HG03108 (cell line): ENCODE data around the gene SMPDL3B.

Experiments used
- ATAC-seq: cut with Tn5 transposase; IDR thresholded peaks from one replicate; pipeline ENCODE4 v1.9.1; 2021; ENCODE audit warnings: moderate library complexity; ENCODE audit not compliant: unreplicated experiment

Gene SMPDL3B

GRCh38 chr1:27940297-27940696 is 5.5 kb downstream of the SMPDL3B start:
- no peak for ATAC-seq

GRCh38 chr1:27940870-27941560 is 6.2 kb downstream of the SMPDL3B start:
- no peak for ATAC-seq

GRCh38 chr1:27941671-27942540 is 7.1 kb downstream of the SMPDL3B start:
- ATAC-seq = no peak

- ATAC-seq = no peak
These were observed 10.2 kb downstream of the SMPDL3B start for GRCh38 chr1:27945020-27945419.

GRCh38 chr1:27949027-27949426 is 14.2 kb downstream of the SMPDL3B start:
- no peak for ATAC-seq

GRCh38 chr1:27951396-27951795 is 16.6 kb downstream of the SMPDL3B start:
- no peak for ATAC-seq

GRCh38 chr1:27952147-27952546 is 17.3 kb downstream of the SMPDL3B start:
- no peak for ATAC-seq

- no peak for ATAC-seq
These were observed 19.4 kb downstream of the SMPDL3B start for GRCh38 chr1:27954186-27954585.

GRCh38 chr1:27955076-27955475 is 20.3 kb downstream of the SMPDL3B start:
- no peak for ATAC-seq

GRCh38 chr1:27956761-27957160 is 22.0 kb downstream of the SMPDL3B start:
- ATAC-seq = no peak

GRCh38 chr1:27957655-27958054 is 22.9 kb downstream of the SMPDL3B start:
- ATAC-seq = no peak

- no peak for ATAC-seq
These were observed 23.7 kb downstream of the SMPDL3B start for GRCh38 chr1:27958513-27958912.

GRCh38 chr1:27959792-27960603 is 25.2 kb downstream of the SMPDL3B start, which contains the start of gene XKR8:
XKR8 (plus strand) TSS chr1:27959973; CDS start chr1:27960070, 97 bp downstream.
- ATAC-seq = peak; percentile 74

GRCh38 chr1:27960762-27961645 is 26.2 kb downstream of the SMPDL3B start:
- no peak for ATAC-seq

- no peak for ATAC-seq
These were observed 26.9 kb downstream of the SMPDL3B start for GRCh38 chr1:27961646-27962221.

GRCh38 chr1:27963393-27963792 is 28.6 kb downstream of the SMPDL3B start:
- no peak for ATAC-seq

- no peak for ATAC-seq
These were observed 31.8 kb downstream of the SMPDL3B start for GRCh38 chr1:27966402-27967105.

- no peak for ATAC-seq
These were observed 32.5 kb downstream of the SMPDL3B start for GRCh38 chr1:27967106-27967883.
